Astrocyte of the cerebellum (primary cell): ENCODE results near the gene RNASE7.

Experiments used
- DNase-seq: peaks from one replicate; pipeline ENCODE4 v3.0.0-alpha.2; 2011; ENCODE audit warnings: low read depth
- H3K4me3 ChIP-seq: 2 replicates; pipeline ENCODE4 v1.5.1; 2011; ENCODE audit warnings: mild to moderate bottlenecking, low read depth, low read length, moderate library complexity
- in situ Hi-C: cut with HindIII; loops from 2 replicates; pipeline ENCODE4 v1.10.0; 2017; ENCODE audit warnings: low sequenced_read_pairs
- TF ChIP-seq, protein P1 (sequence below): IDR thresholded peaks from 2 replicates; pipeline ENCODE4 v1.5.1; 2012; ENCODE audit warnings: low read length, low read depth, moderate library complexity, mild to moderate bottlenecking; ENCODE audit errors: missing control alignments

Gene RNASE7

DNA sequence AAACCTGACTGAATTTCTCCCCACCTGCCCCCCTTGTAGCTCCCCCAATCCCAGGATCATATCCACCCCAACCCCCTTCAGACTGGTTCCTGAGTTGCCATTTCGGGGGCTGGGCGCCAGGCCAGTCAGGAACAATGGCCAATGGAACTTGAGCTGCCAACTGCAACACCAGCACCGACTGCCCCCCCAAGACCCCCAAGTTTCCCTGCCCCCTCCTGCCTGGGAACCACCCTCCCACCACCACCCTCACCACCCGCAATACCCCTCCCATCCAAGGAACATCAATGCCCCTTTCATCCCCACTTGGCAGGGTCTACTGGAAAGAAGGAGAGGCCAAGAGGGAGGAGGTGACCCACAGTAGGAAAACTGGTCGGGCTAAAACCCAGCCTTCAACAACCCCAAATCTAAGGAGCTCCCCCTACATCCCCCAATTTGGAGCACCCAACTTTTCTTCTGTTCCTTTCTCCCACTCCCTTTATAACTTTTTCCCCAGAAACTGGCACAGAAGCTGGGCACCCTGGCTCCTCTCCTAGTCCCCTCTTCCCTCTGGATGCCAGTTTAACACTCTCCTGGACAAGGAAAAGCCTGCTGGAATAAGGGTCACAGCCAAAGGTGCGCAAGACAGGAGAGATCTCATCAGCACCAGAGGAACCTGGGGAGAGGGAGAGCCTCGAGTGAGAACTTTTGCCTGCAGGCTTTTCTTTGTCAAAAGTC, 15.7 kb upstream of the RNASE7 start:
- TF ChIP-seq, protein P1, sequence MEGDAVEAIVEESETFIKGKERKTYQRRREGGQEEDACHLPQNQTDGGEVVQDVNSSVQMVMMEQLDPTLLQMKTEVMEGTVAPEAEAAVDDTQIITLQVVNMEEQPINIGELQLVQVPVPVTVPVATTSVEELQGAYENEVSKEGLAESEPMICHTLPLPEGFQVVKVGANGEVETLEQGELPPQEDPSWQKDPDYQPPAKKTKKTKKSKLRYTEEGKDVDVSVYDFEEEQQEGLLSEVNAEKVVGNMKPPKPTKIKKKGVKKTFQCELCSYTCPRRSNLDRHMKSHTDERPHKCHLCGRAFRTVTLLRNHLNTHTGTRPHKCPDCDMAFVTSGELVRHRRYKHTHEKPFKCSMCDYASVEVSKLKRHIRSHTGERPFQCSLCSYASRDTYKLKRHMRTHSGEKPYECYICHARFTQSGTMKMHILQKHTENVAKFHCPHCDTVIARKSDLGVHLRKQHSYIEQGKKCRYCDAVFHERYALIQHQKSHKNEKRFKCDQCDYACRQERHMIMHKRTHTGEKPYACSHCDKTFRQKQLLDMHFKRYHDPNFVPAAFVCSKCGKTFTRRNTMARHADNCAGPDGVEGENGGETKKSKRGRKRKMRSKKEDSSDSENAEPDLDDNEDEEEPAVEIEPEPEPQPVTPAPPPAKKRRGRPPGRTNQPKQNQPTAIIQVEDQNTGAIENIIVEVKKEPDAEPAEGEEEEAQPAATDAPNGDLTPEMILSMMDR, result no peak
- no peak for DNase-seq
- no peak overlapping the region for H3K4me3 ChIP-seq
- in situ Hi-C loops, result no loop called here

DNA sequence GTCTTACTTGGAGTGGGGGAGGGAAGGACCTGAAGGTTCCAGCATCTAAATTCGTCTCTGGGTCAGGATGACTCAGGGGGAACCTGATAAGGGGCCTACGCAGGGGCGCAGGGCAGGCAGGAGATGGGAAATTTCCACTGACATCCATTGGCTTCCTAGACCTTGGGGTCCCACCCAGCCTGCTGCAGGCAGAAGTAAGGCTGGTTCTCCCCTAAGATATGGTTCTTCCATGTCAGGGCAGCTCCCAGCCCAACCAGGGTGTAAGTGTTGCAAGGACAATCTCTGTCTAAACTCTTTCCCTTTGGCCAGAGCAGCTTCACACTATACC, 15.2 kb upstream of the RNASE7 start:
- TF ChIP-seq, protein P1, result no peak
- H3K4me3 ChIP-seq, result no peak overlapping the region
- in situ Hi-C loops, result no loop called here
- DNase-seq, result no peak

DNA sequence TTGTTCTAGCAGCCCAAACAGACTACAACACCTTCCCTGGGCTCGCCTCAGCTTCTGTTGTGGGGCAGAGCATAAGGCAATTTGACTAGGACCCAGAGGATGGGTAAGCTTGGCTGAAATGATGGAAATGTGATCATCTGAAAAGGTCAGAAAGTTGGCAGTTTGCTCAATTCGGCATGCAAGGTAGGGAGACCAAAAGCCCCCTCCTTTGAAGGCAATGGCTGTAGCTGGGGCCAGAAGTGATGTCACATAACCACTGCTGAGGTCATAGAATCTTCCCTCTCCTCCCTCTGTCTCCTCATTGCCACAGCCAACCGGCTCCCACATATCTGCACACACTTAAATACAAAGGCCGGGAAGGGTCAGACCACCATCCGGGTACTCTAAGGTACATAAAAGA, 12.2 kb upstream of the RNASE7 start, which contains the start of gene TPPP2:
TPPP2 (plus strand) TSS at position 301 of the 400 bp plus-strand sequence. CDS start 365 bp downstream, outside the sequence.
- in situ Hi-C loops, result no loop called here
- no peak within 1 kb of the TSS for H3K4me3 ChIP-seq
- DNase-seq, result no peak
- TF ChIP-seq, protein P1, result no peak

DNA sequence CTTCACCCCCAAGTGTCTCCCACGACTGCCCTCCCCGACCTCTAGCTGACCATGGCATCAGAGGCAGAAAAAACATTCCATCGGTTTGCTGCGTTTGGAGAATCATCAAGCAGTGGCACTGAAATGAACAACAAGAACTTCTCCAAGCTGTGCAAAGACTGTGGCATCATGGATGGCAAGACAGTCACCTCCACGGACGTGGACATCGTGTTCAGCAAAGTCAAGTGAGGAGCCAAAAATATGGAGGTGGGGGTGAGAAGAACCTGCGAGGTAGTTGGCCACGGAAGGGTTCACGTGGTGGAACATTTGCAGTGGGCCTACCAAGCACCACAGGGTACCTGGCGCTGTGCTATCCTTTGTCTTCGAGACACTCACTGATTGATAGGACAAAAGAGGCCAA, 11.6 kb upstream of the RNASE7 start:
- no peak overlapping the region for H3K4me3 ChIP-seq
- DNase-seq, result no peak
- TF ChIP-seq, protein P1, result no peak
- in situ Hi-C loops, result no loop called here

DNA sequence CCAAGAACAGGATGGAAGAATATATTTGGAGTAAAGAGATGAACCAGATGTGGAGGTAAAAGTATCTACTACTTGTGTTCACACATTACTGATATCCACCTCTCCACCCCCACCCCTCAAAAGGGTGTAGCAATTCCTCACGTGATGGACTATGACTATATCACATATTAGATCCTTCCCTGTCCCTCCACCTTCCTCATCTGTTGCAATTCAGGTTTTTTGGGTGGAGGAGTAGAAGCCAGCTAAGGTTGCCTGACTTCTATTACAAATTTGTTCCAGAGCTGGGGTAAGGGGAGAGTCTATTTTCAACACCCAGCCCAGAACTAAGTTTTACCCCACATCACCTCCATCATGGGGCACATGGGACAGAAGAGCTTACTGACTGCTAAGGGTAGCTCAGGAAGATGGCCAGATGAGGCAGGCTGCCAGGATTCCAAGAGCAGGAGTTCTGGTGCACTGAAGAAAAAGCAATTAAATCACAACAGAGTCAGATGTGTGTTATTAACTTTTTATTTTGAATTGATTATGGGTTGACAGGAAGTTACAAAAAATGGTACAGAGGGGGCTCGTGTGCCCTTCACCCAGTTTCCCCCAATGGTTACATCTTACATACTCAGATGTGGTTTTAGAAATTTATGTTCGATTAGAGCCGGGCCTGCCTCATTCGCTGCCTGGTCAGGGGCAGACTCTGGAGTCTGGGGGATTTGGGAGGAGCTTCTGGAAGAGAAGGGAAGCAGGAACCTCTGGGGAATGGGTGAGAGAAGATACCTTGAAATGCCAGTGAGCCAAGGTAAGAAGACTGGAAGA, 9.6 kb upstream of the RNASE7 start:
- TF ChIP-seq, protein P1, result no peak
- H3K4me3 ChIP-seq, result no peak overlapping the region
- DNase-seq, result no peak
- in situ Hi-C loops, result no loop called here

DNA sequence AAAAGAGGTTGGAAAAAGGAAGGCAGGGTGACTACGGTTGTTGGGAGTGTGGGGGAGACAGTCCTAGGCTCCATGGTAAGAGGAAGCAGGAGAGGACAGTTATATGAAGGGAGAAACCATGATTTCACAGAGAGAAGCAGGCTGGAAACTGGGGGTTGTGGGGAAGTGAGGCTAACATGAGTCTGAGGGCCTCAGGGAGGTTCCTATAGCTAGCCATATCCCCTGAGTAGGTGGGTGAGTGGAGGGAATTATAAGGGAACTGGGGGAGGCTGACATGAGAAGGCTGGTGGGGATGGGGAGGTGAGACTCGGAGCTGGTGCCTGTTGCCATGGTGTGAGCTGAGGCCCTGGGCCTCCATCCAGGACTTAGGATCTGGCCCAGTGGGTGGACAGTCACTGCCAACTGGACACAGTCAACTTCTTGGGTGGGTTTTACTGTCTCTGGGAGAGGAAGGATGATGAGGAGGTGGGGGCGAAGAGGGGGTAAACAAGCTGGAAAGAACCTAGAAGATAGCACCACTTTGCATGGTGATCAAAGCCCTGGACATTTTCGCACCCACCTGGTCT, 8.9 kb upstream of the RNASE7 start:
- no peak for DNase-seq
- TF ChIP-seq, protein P1, result no peak
- in situ Hi-C loops, result no loop called here
- no peak overlapping the region for H3K4me3 ChIP-seq
